ENCODE data around the gene ELAVL3.

Gene ELAVL3

DNA sequence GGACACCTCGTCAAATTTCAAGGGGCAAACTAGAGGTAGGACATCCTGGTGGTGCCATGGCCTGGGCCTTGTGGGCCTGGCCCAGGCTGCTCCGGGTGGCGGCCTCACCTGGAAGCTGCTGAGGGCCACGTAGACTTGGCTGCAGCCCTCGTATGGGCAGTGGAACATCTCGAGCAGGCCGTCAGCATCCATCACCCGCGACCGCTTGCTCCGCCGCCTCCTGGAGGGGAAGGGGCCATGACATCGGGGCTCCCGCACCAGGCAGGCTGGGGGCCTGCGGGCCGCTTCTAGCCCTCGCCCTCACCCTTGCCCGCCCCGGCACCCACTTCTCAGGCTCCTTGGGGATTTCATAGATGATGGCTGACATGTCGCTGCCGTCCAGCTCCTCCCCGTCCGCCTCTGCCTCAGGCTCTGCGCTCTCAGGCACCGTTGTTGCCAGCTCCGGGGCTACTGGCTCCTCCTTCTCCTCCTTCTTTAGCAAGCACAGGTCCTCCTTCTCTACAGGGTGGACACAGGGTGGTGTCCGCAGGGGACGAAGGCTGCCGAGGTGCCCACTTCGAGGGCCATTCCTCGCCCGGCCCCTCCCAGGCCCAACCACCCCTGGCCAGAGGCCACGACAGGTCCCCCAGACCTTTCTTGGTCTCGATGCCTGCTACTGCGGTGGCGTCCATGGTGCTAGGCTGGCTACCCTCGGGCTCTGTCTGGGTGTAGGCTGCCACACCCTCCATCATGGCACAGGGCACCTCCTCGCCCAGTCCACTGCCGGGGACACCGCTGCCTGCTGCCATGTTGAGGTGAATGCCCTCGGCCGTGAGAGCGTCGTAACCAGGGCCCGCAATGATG is 6.0 kb upstream of the ELAVL3 start:
- no peak overlapping the region for H2BK5ac ChIP-seq (ENCODE audit: low read depth, low read length, poor library complexity, severe bottlenecking)
- H3K79me1 ChIP-seq (replicated peaks; ENCODE audit: low read length, poor library complexity, severe bottlenecking) = peaks cover 2% of the 10 kb centered on the region
- H2BK12ac ChIP-seq (ENCODE audit: low read length in 2 of 2) = no peak overlapping the region
- DNase-seq = no peak
- H2AK5ac ChIP-seq (ENCODE audit: low read length, severe bottlenecking) = no peak overlapping the region
- no peak overlapping the region for H3K23ac ChIP-seq (ENCODE audit: low read length in 2 of 2)
- H3K4me2 ChIP-seq (ENCODE audit: low read length, poor library complexity, severe bottlenecking) = no peak overlapping the region
- 96% methylated on average over 45 of the region's 45 CpGs for WGBS
- no peak overlapping the region for H3K18ac ChIP-seq (ENCODE audit: low read depth in 1 of 2, low read length in 2 of 2)
- no peak overlapping the region for H2AFZ ChIP-seq (ENCODE audit: low read depth, low read length)
- H3K4me1 ChIP-seq (ENCODE audit: control insufficient read depth, insufficient read depth, low read depth, low read length) = peaks cover 8% of the 10 kb centered on the region
- H2BK15ac ChIP-seq (ENCODE audit: low read depth, poor library complexity, severe bottlenecking) = no peak overlapping the region
- no peak overlapping the region for H2BK120ac ChIP-seq (ENCODE audit: low read depth, low read length)
- H3K27me3 ChIP-seq (ENCODE audit: control insufficient read depth in 1 of 2, insufficient read depth in 1 of 2, low read length in 2 of 2) = peaks cover 10 to 11% of the 10 kb centered on the region in 2 experiments
- no peak overlapping the region for H3K4ac ChIP-seq (ENCODE audit: low read depth in 1 of 2, low read length in 2 of 2)
- H4K91ac ChIP-seq (ENCODE audit: low read length) = no peak overlapping the region
- H3K9ac ChIP-seq (ENCODE audit: low read length) = no peak overlapping the region
- H3K9me3 ChIP-seq (ENCODE audit: control insufficient read depth, low read length) = no peaks in the 10 kb centered on the region
- H3K27ac ChIP-seq (ENCODE audit: low read length, poor library complexity, severe bottlenecking) = no peak overlapping the region
- no peak overlapping the region for H4K8ac ChIP-seq (ENCODE audit: low read length)
- peaks cover 0 to 39% of the 10 kb centered on the region in 2 experiments for H3K36me3 ChIP-seq (ENCODE audit: control insufficient read depth in 1 of 2, insufficient read depth in 2 of 2, low read depth in 1 of 2, low read length in 2 of 2)
- H3K14ac ChIP-seq (ENCODE audit: low read length in 2 of 2) = no peak overlapping the region
- H3K4me3 ChIP-seq (ENCODE audit: insufficient read depth in 1 of 2, low read depth in 1 of 2, low read length in 2 of 2) = peak overlapping the region in 1 of 2 experiments; percentile 34

DNA sequence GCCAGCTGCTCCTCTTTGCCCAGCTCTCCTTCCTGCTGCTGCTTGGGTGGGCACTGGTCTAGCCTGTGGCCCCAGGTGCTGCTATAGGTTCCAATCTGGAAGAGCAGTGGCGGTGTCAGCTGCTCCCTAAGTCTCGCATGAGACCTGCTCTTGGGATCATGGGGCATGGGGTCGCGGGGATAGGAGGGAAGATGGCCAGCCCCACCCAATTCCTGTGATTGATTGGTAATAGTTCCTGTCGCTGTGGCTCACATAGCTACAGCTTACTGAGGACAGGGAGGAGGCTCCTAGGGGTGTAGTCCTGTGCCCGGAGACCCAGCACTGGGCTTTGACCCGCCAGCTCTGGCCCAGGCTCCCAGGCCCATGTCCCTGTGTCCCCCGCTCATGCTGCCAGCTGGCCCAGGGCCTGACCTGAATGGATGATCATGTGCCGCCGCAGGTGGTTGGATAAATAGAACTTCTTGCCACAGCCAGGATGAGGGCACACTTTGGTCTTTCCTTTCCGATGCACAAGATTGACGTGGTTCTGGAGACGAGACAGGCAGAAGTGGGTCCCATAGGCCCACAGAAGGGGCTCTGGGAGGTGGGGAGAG is 4.5 kb upstream of the ELAVL3 start:
- Histone ChIP-seq H3K4me2 (ENCODE audit: low read length, poor library complexity, severe bottlenecking) (no peak overlapping the region), H3K4ac (ENCODE audit: low read depth in 1 of 2, low read length in 2 of 2) (no peak overlapping the region), H3K9me3 (ENCODE audit: control insufficient read depth, low read length) (no peaks in the 10 kb centered on the region), H3K4me1 (ENCODE audit: control insufficient read depth, insufficient read depth, low read depth, low read length) (peaks cover 12% of the 10 kb centered on the region), H2BK5ac (ENCODE audit: low read depth, low read length, poor library complexity, severe bottlenecking) (no peak overlapping the region), H3K4me3 (ENCODE audit: insufficient read depth in 1 of 2, low read depth in 1 of 2, low read length in 2 of 2) (no peak overlapping the region), H2BK15ac (ENCODE audit: low read depth, poor library complexity, severe bottlenecking) (no peak overlapping the region), H3K23ac (ENCODE audit: low read length in 2 of 2) (no peak overlapping the region), H2AFZ (ENCODE audit: low read depth, low read length) (no peak overlapping the region), H2AK5ac (ENCODE audit: low read length, severe bottlenecking) (no peak overlapping the region), H3K79me1 (replicated peaks; ENCODE audit: low read length, poor library complexity, severe bottlenecking) (peaks cover 2% of the 10 kb centered on the region), H3K27ac (ENCODE audit: low read length, poor library complexity, severe bottlenecking) (no peak overlapping the region), H3K18ac (ENCODE audit: low read depth in 1 of 2, low read length in 2 of 2) (no peak overlapping the region), H3K27me3 (ENCODE audit: control insufficient read depth in 1 of 2, insufficient read depth in 1 of 2, low read length in 2 of 2) (peaks cover 23 to 24% of the 10 kb centered on the region in 2 experiments), H3K36me3 (ENCODE audit: control insufficient read depth in 1 of 2, insufficient read depth in 2 of 2, low read depth in 1 of 2, low read length in 2 of 2) (peaks cover 0 to 29% of the 10 kb centered on the region in 2 experiments), H2BK120ac (ENCODE audit: low read depth, low read length) (no peak overlapping the region), H2BK12ac (ENCODE audit: low read length in 2 of 2) (no peak overlapping the region), H4K8ac (ENCODE audit: low read length) (no peak overlapping the region), H3K9ac (ENCODE audit: low read length) (no peak overlapping the region), H3K14ac (ENCODE audit: low read length in 2 of 2) (no peak overlapping the region), H4K91ac (ENCODE audit: low read length) (no peak overlapping the region)
- no peak for DNase-seq
- WGBS = 93% methylated on average over 13 of the region's 13 CpGs

DNA sequence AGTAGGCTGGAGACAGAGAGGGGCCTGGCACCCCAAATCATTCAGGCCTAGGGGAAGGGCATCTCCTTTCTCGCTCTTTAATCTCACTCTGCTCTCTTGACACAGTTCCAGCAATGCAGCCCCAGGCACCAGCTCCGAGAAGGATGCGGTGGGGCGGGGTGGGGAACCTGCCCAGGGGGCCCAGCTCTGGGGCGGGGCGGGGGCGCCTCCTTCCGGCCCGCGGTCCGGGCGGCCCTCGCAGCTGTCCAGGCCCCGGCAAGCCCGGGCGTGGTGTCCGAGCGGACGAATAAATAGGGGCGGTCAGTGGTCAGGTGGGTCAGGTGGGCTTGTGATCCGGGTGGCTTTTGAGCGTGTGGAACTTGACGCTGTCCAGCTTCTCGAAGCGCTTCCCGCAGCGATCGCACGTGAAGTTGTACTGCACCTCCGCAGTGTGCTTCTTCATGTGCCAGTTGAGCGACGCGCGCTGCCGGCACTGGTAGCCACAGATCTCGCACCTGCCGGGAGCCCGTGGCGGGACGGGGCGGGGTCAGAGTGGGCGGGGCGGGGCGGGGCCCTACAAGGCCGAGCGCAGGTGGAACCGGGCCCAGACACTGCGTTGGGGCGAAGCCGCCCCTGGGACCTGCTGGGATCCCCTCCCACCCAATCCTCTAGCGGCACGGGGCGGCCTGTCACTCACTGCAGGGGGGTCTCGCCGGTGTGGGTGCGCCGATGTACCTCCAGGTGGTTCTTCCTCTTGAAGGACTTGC is 2.7 kb upstream of the ELAVL3 start:
- H3K27me3 ChIP-seq (ENCODE audit: control insufficient read depth in 1 of 2, insufficient read depth in 1 of 2, low read length in 2 of 2) = peaks cover 34 to 37% of the 10 kb centered on the region in 2 experiments

More for the DNA sequence above, 2.7 kb upstream of the ELAVL3 start:
- no peak for DNase-seq
- no peak overlapping the region for H2BK12ac ChIP-seq (ENCODE audit: low read length in 2 of 2)
- no peak overlapping the region for H3K27ac ChIP-seq (ENCODE audit: low read length, poor library complexity, severe bottlenecking)
- no peak overlapping the region for H2AK5ac ChIP-seq (ENCODE audit: low read length, severe bottlenecking)
- 89% methylated on average over 37 of the region's 57 CpGs for WGBS
- no peak overlapping the region for H3K4me3 ChIP-seq (ENCODE audit: insufficient read depth in 1 of 2, low read depth in 1 of 2, low read length in 2 of 2)
- no peak overlapping the region for H2AFZ ChIP-seq (ENCODE audit: low read depth, low read length)
- H3K18ac ChIP-seq (ENCODE audit: low read depth in 1 of 2, low read length in 2 of 2) = no peak overlapping the region
- no peak overlapping the region for H3K23ac ChIP-seq (ENCODE audit: low read length in 2 of 2)
- H4K91ac ChIP-seq (ENCODE audit: low read length) = no peak overlapping the region
- H3K4me2 ChIP-seq (ENCODE audit: low read length, poor library complexity, severe bottlenecking) = no peak overlapping the region
- no peaks in the 10 kb centered on the region for H3K79me1 ChIP-seq (replicated peaks; ENCODE audit: low read length, poor library complexity, severe bottlenecking)
- H2BK120ac ChIP-seq (ENCODE audit: low read depth, low read length) = no peak overlapping the region
- no peak overlapping the region for H3K9ac ChIP-seq (ENCODE audit: low read length)
- H3K4ac ChIP-seq (ENCODE audit: low read depth in 1 of 2, low read length in 2 of 2) = no peak overlapping the region
- no peak overlapping the region for H3K14ac ChIP-seq (ENCODE audit: low read length in 2 of 2)
- H2BK15ac ChIP-seq (ENCODE audit: low read depth, poor library complexity, severe bottlenecking) = no peak overlapping the region
- peaks cover 0 to 18% of the 10 kb centered on the region in 2 experiments for H3K36me3 ChIP-seq (ENCODE audit: control insufficient read depth in 1 of 2, insufficient read depth in 2 of 2, low read depth in 1 of 2, low read length in 2 of 2)
- no peaks in the 10 kb centered on the region for H3K9me3 ChIP-seq (ENCODE audit: control insufficient read depth, low read length)
- H3K4me1 ChIP-seq (ENCODE audit: control insufficient read depth, insufficient read depth, low read depth, low read length) = peaks cover 21% of the 10 kb centered on the region
- no peak overlapping the region for H4K8ac ChIP-seq (ENCODE audit: low read length)
- no peak overlapping the region for H2BK5ac ChIP-seq (ENCODE audit: low read depth, low read length, poor library complexity, severe bottlenecking)

Data from mesenchymal stem cell (in vitro differentiated cells and primary cell).